ENCODE results near the gene NPY.

DNA sequence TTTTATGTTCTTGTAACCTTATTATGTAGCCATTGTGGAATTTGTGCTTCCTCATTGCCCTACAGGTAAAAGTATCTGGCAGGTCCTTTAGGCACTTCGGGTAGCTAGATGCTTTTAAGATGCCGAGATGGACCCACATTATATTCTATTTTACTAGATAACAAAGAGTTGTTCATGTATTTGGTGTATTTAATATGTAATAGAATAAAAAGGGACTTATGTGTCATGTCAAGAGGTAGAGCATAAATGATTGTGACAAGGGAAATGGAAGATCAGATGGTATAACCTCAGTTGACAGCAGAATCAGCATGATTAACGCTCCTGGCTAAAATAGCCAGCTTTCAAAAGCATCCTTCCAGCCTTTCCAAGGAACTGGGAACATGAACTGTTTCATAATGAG, 50.6 kb downstream of the NPY start:
- TF ChIP-seq EZH2 (IDR thresholded peaks at IDR 0.05; ENCODE audit: low read depth, low read length, severe bottlenecking) (no peak), POLR2A (IDR thresholded peaks at IDR 0.05; ENCODE audit: control extremely low read depth in 1 of 2, low read depth in 2 of 2, low read length in 2 of 2) (no peak), CHD2 (IDR thresholded peaks at IDR 0.05; ENCODE audit: low read length) (no peak), CREB1 (IDR thresholded peaks at IDR 0.05) (no peak), POLR2AphosphoS5 (IDR thresholded peaks at IDR 0.05; ENCODE audit: low read depth, low read length) (no peak), SIN3A (conservative IDR thresholded peaks at IDR 0.05 in 1 of 2, IDR thresholded peaks at IDR 0.05 in 1 of 2; ENCODE audit: low read depth in 1 of 2, low read length in 2 of 2) (no peak), BRCA1 (IDR thresholded peaks at IDR 0.05; ENCODE audit: low read depth, low read length) (no peak), TEAD4 (IDR thresholded peaks at IDR 0.05; ENCODE audit: low read depth, low read length) (no peak)
- TF ChIP-seq, protein P1, sequence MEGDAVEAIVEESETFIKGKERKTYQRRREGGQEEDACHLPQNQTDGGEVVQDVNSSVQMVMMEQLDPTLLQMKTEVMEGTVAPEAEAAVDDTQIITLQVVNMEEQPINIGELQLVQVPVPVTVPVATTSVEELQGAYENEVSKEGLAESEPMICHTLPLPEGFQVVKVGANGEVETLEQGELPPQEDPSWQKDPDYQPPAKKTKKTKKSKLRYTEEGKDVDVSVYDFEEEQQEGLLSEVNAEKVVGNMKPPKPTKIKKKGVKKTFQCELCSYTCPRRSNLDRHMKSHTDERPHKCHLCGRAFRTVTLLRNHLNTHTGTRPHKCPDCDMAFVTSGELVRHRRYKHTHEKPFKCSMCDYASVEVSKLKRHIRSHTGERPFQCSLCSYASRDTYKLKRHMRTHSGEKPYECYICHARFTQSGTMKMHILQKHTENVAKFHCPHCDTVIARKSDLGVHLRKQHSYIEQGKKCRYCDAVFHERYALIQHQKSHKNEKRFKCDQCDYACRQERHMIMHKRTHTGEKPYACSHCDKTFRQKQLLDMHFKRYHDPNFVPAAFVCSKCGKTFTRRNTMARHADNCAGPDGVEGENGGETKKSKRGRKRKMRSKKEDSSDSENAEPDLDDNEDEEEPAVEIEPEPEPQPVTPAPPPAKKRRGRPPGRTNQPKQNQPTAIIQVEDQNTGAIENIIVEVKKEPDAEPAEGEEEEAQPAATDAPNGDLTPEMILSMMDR (IDR thresholded peaks at IDR 0.05; ENCODE audit: control extremely low read depth in 1 of 3, insufficient read depth in 1 of 3, low read depth in 1 of 3, low read length in 3 of 3) = no peak
- TF ChIP-seq, protein P2, sequence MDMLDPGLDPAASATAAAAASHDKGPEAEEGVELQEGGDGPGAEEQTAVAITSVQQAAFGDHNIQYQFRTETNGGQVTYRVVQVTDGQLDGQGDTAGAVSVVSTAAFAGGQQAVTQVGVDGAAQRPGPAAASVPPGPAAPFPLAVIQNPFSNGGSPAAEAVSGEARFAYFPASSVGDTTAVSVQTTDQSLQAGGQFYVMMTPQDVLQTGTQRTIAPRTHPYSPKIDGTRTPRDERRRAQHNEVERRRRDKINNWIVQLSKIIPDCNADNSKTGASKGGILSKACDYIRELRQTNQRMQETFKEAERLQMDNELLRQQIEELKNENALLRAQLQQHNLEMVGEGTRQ (IDR thresholded peaks at IDR 0.05; ENCODE audit: low read length) = no peak

All from H1 (cell line).